NT2/D1 (cell line): ENCODE results near the gene IMPA2.

Experiments
- DNase-seq: peaks from one replicate; pipeline ENCODE4 v3.0.0-alpha.2; 2011; ENCODE audit warnings: low read depth, low spot score
- H3K27me3 ChIP-seq: 2 replicates; pipeline ENCODE4 v1.6.0; 2011; ENCODE audit warnings: mild to moderate bottlenecking; ENCODE audit not compliant: insufficient read length, insufficient read depth
- H3K36me3 ChIP-seq: 2 replicates; pipeline ENCODE4 v1.6.1; 2011; ENCODE audit warnings: mild to moderate bottlenecking, low read length, mixed read lengths; ENCODE audit not compliant: insufficient read depth, insufficient read length
- H3K4me1 ChIP-seq: 2 replicates; pipeline ENCODE4 v1.5.1; 2011; ENCODE audit not compliant: insufficient read depth, insufficient read length
- H3K4me3 ChIP-seq: 2 replicates; pipeline ENCODE4 v1.5.1; 2011; ENCODE audit warnings: low read depth; ENCODE audit not compliant: insufficient read length
- H3K9ac ChIP-seq: 2 replicates; pipeline ENCODE4 v1.6.0; 2011; ENCODE audit warnings: low read depth; ENCODE audit not compliant: insufficient read length
- H3K9me3 ChIP-seq: 2 replicates; pipeline ENCODE4 v1.5.1; 2011; ENCODE audit warnings: mild to moderate bottlenecking, low read length; ENCODE audit not compliant: insufficient read depth
- SUZ12 ChIP-seq: IDR thresholded peaks from 2 replicates; pipeline ENCODE4 v1.6.1; 2011; ENCODE audit not compliant: insufficient read length, insufficient read depth; ENCODE audit errors: extremely low read depth
- YY1 ChIP-seq: IDR thresholded peaks from 2 replicates; pipeline ENCODE4 v1.6.1; 2011; ENCODE audit not compliant: insufficient read length, insufficient read depth
- ZNF274 ChIP-seq: IDR thresholded peaks from 2 replicates; pipeline ENCODE4 v1.6.1; 2011; ENCODE audit warnings: mild to moderate bottlenecking, low read depth, low read length

Gene IMPA2

GRCh38 chr18:12026562-12026961, 45.3 kb downstream of the IMPA2 start:
- Histone ChIP-seq H3K4me1 (peaks cover 2% of the 10 kb centered on the region), H3K9ac (no peak overlapping the region), H3K36me3 (peaks cover 40% of the 10 kb centered on the region), H3K4me3 (no peak overlapping the region), H3K27me3 (no peaks in the 10 kb centered on the region), H3K9me3 (no peaks in the 10 kb centered on the region)
- TF ChIP-seq YY1 (no peak), SUZ12 (no peak), ZNF274 (no peak)
- DNase-seq = no peak

GRCh38 chr18:12027046-12027445, 45.7 kb downstream of the IMPA2 start:
- no peak for TF ChIP-seq YY1
- no peak for TF ChIP-seq ZNF274
- TF ChIP-seq SUZ12 = no peak
- no peak for DNase-seq
- no peaks in the 10 kb centered on the region for H3K27me3 ChIP-seq

GRCh38 chr18:12027480-12027879, 46.2 kb downstream of the IMPA2 start:
- Histone ChIP-seq H3K4me1 (peaks cover 2% of the 10 kb centered on the region), H3K4me3 (no peak overlapping the region), H3K9me3 (no peaks in the 10 kb centered on the region), H3K27me3 (no peaks in the 10 kb centered on the region), H3K9ac (no peak overlapping the region), H3K36me3 (peaks cover 40% of the 10 kb centered on the region)
- no peak for TF ChIP-seq YY1
- no peak for TF ChIP-seq ZNF274
- TF ChIP-seq SUZ12 = no peak
- no peak for DNase-seq

More at GRCh38 chr18:12027046-12027445, 45.7 kb downstream of the IMPA2 start:
- Histone ChIP-seq H3K4me3 (no peak overlapping the region), H3K9me3 (no peaks in the 10 kb centered on the region), H3K4me1 (peaks cover 2% of the 10 kb centered on the region), H3K9ac (no peak overlapping the region), H3K36me3 (peaks cover 40% of the 10 kb centered on the region)

GRCh38 chr18:12028040-12028628, 46.8 kb downstream of the IMPA2 start:
- no peak for DNase-seq
- Histone ChIP-seq H3K4me3 (no peak overlapping the region), H3K27me3 (no peaks in the 10 kb centered on the region), H3K4me1 (peaks cover 2% of the 10 kb centered on the region), H3K9ac (no peak overlapping the region), H3K9me3 (no peaks in the 10 kb centered on the region), H3K36me3 (peaks cover 37% of the 10 kb centered on the region)
- TF ChIP-seq ZNF274 = no peak
- no peak for TF ChIP-seq SUZ12
- TF ChIP-seq YY1 = no peak

GRCh38 chr18:12028674-12029073, 47.4 kb downstream of the IMPA2 start:
- Histone ChIP-seq H3K27me3 (no peaks in the 10 kb centered on the region), H3K36me3 (peaks cover 36% of the 10 kb centered on the region), H3K4me1 (peaks cover 2% of the 10 kb centered on the region), H3K9me3 (no peaks in the 10 kb centered on the region), H3K9ac (no peak overlapping the region), H3K4me3 (no peak overlapping the region)
- DNase-seq = no peak
- no peak for TF ChIP-seq SUZ12
- TF ChIP-seq YY1 = no peak
- TF ChIP-seq ZNF274 = no peak

- Histone ChIP-seq H3K4me1 (peaks cover 2% of the 10 kb centered on the region), H3K9ac (no peak overlapping the region)
- no peak for TF ChIP-seq SUZ12
- TF ChIP-seq ZNF274 = no peak
- TF ChIP-seq YY1 = no peak
Measured at GRCh38 chr18:12029786-12030584, 48.7 kb downstream of the IMPA2 start.

GRCh38 chr18:12030670-12031069, 49.4 kb downstream of the IMPA2 start:
- DNase-seq = no peak
- no peak overlapping the region for H3K4me3 ChIP-seq
- no peaks in the 10 kb centered on the region for H3K27me3 ChIP-seq
- peaks cover 39% of the 10 kb centered on the region for H3K36me3 ChIP-seq
- no peaks in the 10 kb centered on the region for H3K9me3 ChIP-seq
- no peak overlapping the region for H3K9ac ChIP-seq
- H3K4me1 ChIP-seq = peaks cover 2% of the 10 kb centered on the region
- TF ChIP-seq ZNF274 (no peak), SUZ12 (no peak), YY1 (no peak)

More at GRCh38 chr18:12029786-12030584, 48.7 kb downstream of the IMPA2 start:
- H3K9me3 ChIP-seq = no peaks in the 10 kb centered on the region
- peaks cover 39% of the 10 kb centered on the region for H3K36me3 ChIP-seq
- H3K4me3 ChIP-seq = no peak overlapping the region
- H3K27me3 ChIP-seq = no peaks in the 10 kb centered on the region
- DNase-seq = no peak
